ENCODE data around the gene PLXNA4.
A peak's percentile ranks its signal among the peaks of the same experiment; 100 is the strongest.

The PLXNA4 gene, protein sequence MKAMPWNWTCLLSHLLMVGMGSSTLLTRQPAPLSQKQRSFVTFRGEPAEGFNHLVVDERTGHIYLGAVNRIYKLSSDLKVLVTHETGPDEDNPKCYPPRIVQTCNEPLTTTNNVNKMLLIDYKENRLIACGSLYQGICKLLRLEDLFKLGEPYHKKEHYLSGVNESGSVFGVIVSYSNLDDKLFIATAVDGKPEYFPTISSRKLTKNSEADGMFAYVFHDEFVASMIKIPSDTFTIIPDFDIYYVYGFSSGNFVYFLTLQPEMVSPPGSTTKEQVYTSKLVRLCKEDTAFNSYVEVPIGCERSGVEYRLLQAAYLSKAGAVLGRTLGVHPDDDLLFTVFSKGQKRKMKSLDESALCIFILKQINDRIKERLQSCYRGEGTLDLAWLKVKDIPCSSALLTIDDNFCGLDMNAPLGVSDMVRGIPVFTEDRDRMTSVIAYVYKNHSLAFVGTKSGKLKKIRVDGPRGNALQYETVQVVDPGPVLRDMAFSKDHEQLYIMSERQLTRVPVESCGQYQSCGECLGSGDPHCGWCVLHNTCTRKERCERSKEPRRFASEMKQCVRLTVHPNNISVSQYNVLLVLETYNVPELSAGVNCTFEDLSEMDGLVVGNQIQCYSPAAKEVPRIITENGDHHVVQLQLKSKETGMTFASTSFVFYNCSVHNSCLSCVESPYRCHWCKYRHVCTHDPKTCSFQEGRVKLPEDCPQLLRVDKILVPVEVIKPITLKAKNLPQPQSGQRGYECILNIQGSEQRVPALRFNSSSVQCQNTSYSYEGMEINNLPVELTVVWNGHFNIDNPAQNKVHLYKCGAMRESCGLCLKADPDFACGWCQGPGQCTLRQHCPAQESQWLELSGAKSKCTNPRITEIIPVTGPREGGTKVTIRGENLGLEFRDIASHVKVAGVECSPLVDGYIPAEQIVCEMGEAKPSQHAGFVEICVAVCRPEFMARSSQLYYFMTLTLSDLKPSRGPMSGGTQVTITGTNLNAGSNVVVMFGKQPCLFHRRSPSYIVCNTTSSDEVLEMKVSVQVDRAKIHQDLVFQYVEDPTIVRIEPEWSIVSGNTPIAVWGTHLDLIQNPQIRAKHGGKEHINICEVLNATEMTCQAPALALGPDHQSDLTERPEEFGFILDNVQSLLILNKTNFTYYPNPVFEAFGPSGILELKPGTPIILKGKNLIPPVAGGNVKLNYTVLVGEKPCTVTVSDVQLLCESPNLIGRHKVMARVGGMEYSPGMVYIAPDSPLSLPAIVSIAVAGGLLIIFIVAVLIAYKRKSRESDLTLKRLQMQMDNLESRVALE (N-terminal part only)

DNA sequence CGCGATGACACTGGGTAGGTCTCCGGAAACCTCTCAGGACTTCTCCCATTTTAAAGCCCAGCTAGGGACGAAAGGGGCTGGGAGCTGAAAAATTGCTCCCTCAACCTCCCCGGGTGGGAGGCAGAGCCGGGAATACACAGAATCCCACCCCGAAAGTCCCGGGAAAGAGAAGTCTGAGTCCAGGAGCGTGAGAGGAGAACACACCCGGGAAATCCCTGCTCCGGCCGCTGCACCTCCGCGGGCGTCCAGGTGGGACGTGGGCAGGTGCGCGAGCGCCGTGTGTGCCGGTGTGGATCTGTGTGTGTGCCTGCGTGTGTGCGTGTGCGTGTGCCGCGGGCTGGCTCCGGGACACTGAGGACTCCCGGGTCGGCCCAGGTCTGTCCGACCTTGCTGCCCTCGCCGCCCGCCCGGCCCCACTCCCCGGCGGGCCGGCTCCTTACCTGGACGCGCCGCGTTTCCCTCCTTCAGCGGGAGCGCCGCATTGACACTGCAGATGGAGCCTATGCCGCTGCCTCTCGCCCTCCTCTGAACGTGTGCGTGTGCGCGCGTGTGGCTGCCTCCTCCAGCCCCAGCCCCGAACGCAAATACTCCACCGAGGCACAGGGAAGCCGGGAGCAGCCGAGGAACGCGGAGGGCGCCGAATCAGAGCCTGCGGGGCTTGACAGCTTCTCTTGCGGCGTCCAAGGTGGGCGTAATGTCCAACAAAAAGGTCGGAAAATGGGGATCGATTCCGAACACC lies at the start of gene PLXNA4:
TSS of gene PLXNA4 (minus strand) at position 489 of the 739 bp plus-strand sequence. CDS start 67,777 bp downstream, outside the sequence.
- DNase-seq = peak; percentile 43
- H3K27ac Mint-ChIP-seq = no peak within 1 kb of the TSS
- peaks cover 25% of the 10 kb centered on the region for H3K4me1 Mint-ChIP-seq (ENCODE audit: low read depth)
- peak within 1 kb of the TSS; percentile 59 for H3K4me3 Mint-ChIP-seq
- no peaks in the 10 kb centered on the region for H3K36me3 Mint-ChIP-seq (ENCODE audit: low read depth)
- peaks cover 89% of the 10 kb centered on the region for H3K27me3 Mint-ChIP-seq
- H3K9me3 Mint-ChIP-seq = no peaks in the 10 kb centered on the region

DNA sequence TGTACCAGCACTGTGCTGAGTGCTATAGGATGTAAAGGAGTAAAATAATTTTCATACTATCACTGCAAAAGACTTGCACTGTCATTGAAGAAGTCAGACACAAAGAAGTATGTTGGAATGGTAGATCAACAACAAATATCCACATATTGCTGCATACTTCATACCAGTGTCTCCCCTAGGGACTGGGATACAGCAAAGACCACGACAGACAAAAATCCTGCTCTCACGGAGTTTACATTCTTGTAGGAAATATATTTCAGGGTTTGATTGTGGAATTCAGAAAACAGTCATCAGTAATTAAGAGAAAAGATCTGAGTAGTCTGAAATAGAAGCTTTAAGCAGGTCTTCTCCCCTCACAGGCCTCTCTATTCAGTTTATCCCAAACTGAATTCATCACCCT lies 49.4 kb upstream of the PLXNA4 start:
- DNase-seq = no peak
- Mint-ChIP-seq H3K27ac (no peak overlapping the region), H3K4me3 (no peak overlapping the region), H3K36me3 (ENCODE audit: low read depth) (no peaks in the 10 kb centered on the region), H3K4me1 (ENCODE audit: low read depth) (no peaks in the 10 kb centered on the region), H3K9me3 (no peaks in the 10 kb centered on the region), H3K27me3 (no peaks in the 10 kb centered on the region)

DNA sequence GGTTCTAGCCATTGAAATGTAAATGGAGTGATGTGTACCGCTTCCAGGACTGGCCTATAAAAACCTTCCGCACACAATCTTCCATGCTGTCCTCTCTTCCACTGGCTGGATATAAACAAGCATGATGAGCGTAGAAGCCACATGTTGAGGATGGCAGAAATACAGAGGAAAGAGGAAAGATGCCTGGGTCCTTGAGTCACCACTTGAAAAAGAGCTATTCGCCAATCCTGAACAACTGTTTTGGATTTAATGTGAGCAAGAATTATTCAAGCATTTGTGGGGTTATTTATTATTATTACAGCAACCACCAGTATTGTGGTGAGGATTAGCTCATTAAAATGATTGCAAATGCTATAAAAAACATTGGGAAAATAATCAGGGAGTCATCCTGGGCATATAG lies 45.8 kb upstream of the PLXNA4 start:
- Mint-ChIP-seq H3K27ac (no peak overlapping the region), H3K36me3 (ENCODE audit: low read depth) (no peaks in the 10 kb centered on the region), H3K4me1 (ENCODE audit: low read depth) (no peaks in the 10 kb centered on the region), H3K9me3 (no peaks in the 10 kb centered on the region), H3K27me3 (no peaks in the 10 kb centered on the region), H3K4me3 (no peak overlapping the region)
- no peak for DNase-seq

DNA sequence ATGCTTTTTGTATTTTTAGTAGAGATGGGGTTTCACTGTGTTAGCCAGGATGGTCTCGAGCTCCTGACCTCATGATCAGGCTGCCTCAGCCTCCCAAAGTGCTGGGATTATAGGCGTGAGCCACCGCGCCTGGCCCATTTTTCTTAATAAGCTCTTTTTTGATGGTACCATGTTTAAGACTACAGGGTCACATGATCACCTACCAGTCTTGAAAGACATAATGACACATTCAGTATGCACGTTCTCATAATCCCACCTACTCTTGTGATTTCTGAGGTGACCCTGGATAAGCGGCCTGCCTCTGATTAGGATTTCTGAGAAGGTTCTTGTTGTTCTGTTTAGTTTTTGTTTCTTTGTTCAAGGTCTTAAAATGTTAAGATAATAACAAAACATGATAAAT lies 43.7 kb upstream of the PLXNA4 start:
- H3K4me3 Mint-ChIP-seq = no peak overlapping the region
- peaks cover under 1% of the 10 kb centered on the region for H3K4me1 Mint-ChIP-seq (ENCODE audit: low read depth)
- H3K36me3 Mint-ChIP-seq (ENCODE audit: low read depth) = no peaks in the 10 kb centered on the region
- no peak for DNase-seq
- H3K27me3 Mint-ChIP-seq = peaks cover 5% of the 10 kb centered on the region
- no peak overlapping the region for H3K27ac Mint-ChIP-seq
- no peaks in the 10 kb centered on the region for H3K9me3 Mint-ChIP-seq

DNA sequence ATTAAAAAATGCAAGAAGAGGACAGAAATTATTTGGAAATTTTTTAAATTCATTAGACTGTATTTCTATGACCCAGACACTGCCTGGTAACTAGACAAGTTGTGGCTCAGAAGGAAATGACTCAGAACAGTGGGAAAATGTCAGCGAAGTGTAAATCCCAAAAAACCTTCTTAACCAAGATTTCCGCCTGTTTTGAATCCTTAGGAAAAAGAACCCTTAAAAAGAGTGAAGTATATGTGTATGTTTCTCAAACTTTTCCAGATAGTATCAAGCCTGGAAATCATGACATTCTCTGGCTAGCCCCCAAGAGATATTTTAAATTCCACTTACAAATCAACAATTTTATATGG lies 42.7 kb upstream of the PLXNA4 start:
- Mint-ChIP-seq H3K9me3 (no peaks in the 10 kb centered on the region), H3K36me3 (ENCODE audit: low read depth) (no peaks in the 10 kb centered on the region), H3K27ac (no peak overlapping the region), H3K4me3 (no peak overlapping the region), H3K27me3 (peaks cover 14% of the 10 kb centered on the region), H3K4me1 (ENCODE audit: low read depth) (peaks cover 9% of the 10 kb centered on the region)
- DNase-seq = no peak

DNA sequence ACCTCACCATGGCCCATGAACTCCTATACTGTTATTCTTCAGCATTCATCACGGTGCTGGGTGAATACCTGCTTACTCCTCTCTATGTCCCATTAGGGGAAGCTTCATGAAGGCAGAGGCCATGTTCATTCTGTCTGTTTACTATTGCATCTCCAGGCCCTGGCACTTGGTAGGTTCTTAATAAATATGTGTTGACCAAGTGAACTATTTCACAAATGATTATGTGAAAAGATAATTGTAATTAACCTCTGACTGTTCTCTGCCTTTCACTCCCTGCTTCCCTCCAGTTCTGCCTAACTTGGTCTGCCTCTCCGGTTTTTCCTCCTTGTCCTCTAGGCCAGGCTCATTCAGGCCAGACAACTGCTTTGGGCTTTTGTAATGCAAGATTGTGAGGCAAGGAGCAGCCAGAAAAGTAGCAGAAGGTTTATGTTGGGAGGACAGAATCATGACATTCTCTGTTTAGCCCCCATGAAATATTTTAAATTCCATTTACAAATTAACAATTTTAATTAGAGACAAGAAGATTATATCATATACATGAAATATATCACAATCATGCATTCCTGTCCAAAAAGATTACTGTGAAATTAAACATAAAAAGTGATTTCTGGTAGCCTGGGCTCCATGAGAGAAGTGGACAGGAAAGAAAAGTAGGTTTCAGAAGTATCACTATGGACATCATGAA lies 42.1 kb upstream of the PLXNA4 start:
- H3K36me3 Mint-ChIP-seq (ENCODE audit: low read depth) = no peaks in the 10 kb centered on the region
- DNase-seq = no peak
- no peak overlapping the region for H3K27ac Mint-ChIP-seq
- no peaks in the 10 kb centered on the region for H3K9me3 Mint-ChIP-seq
- no peak overlapping the region for H3K4me3 Mint-ChIP-seq
- H3K4me1 Mint-ChIP-seq (ENCODE audit: low read depth) = peaks cover 9% of the 10 kb centered on the region
- H3K27me3 Mint-ChIP-seq = peaks cover 14% of the 10 kb centered on the region

DNA sequence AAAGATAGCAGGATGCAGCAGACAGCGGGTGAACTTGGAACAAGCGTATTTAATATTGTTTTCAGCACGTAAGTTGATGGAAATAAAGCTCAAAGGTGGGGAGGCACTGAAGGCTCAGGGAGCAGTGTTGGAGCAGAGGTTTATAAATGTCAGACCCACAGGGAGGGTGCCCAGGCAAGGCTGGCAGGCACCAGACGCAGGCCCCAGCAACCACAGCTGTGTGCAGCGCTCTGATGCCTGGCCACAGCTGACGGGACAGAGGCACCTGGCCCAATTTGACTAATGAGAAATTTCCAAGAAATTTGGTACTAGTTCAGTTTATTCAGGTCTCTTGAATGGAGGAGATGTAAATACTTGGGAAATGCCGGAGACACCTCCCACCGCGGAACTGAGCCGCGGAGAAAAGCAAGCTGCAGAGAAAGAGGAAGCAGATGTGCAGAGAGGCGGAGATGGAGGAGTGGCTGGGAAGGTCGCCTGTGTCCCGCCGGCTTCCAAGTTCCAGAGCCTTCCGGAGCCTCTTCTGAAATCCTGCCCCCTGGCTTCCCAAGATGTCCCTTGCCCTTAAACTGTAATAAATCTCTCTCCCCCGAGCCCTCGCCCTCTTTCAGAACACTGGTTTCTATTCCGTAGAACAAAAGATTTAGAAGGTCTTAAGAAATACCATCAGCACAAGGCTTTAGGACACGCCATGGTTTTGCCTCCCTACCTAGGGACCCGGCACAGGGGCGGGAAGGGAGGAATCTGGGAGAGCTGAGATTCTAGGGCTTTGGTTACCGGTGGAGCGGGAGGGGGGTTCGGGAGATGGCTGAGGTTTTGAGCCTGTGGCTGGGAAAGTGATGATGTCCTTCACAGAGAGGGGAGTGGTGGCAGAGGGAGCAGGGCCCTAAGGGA lies 38.4 kb upstream of the PLXNA4 start:
- Mint-ChIP-seq H3K4me3 (no peak overlapping the region), H3K27me3 (peaks cover 26% of the 10 kb centered on the region), H3K36me3 (ENCODE audit: low read depth) (no peaks in the 10 kb centered on the region), H3K27ac (no peak overlapping the region), H3K9me3 (no peaks in the 10 kb centered on the region), H3K4me1 (ENCODE audit: low read depth) (peaks cover 9% of the 10 kb centered on the region)
- no peak for DNase-seq

DNA sequence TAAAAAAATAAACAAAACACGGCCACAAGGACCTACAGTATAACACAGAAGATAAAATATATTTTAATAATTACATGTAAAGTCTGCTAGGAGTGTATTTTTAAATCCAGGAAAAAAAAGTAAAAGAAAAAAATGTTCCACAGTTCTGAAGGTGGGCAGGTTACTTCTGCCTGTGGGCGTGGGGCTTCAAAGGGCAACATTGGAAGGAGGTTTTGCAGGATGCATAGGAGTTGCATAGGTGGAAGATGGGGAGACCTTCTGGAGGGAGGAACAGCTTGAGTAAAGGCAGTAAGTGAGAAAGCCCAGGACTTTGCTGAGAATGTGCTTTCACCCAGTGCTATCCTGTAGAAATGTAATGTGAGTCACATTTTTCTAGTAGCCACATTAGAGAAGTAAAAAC lies 37.5 kb upstream of the PLXNA4 start:
- H3K27me3 Mint-ChIP-seq = peaks cover 26% of the 10 kb centered on the region
- no peak overlapping the region for H3K4me3 Mint-ChIP-seq
- peaks cover 9% of the 10 kb centered on the region for H3K4me1 Mint-ChIP-seq (ENCODE audit: low read depth)
- no peaks in the 10 kb centered on the region for H3K9me3 Mint-ChIP-seq
- DNase-seq = no peak
- no peaks in the 10 kb centered on the region for H3K36me3 Mint-ChIP-seq (ENCODE audit: low read depth)
- H3K27ac Mint-ChIP-seq = no peak overlapping the region

DNA sequence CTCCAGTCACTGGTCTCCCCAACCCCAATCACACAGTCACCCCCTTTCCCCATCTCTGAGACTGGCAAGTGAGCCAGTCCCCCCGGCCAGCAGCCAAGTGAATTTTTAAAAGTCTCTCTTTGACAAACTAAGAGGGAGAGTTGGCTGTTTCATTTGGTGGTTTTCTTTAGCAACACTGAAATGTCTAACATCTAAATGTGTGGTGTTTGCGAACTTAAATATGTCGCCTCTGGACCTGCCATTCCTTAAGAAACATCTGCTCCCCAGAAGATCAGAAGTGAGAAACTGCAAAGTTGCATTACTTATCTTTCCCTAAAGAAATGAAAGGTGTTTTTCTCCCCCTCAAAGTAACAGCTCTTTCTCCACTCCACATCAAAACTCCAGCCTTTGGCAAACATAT lies 34.7 kb upstream of the PLXNA4 start:
- Mint-ChIP-seq H3K27me3 (peaks cover 24% of the 10 kb centered on the region), H3K36me3 (ENCODE audit: low read depth) (no peaks in the 10 kb centered on the region), H3K4me3 (no peak overlapping the region), H3K27ac (no peak overlapping the region), H3K9me3 (no peaks in the 10 kb centered on the region), H3K4me1 (ENCODE audit: low read depth) (peaks cover 9% of the 10 kb centered on the region)
- DNase-seq = no peak

DNA sequence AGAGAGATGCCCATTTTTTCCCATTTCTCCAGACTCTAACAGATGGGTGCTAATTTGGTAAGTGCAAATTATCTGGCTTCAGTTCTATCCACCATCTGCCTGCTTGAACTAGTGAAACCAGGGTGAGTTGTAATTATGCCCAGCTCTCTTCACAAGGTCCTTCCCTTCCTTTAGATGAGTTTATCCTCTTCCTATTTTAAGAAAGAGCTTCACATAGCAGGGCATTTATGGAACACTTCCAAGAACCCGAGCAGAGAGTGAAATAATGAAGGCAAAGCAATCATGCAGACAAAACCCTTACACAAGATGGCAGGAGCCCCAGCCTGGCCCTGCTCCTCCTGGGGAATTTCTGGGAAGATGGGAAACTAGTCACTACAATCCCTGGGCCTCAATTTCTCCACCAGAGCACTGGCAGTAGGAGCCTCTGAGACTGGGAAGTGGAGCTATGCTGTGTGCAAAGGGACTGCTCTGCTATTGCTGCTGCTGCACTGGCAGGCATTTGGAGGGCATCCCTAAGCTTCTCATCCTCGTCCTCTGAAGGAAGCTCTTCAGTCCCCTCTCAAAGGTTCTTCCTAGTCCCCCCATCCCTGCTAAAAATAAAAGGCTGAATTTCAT lies 33.7 kb upstream of the PLXNA4 start:
- DNase-seq = no peak
- no peak overlapping the region for H3K27ac Mint-ChIP-seq
- H3K9me3 Mint-ChIP-seq = no peaks in the 10 kb centered on the region
- H3K36me3 Mint-ChIP-seq (ENCODE audit: low read depth) = no peaks in the 10 kb centered on the region
- H3K4me3 Mint-ChIP-seq = no peak overlapping the region
- H3K4me1 Mint-ChIP-seq (ENCODE audit: low read depth) = peaks cover 9% of the 10 kb centered on the region
- H3K27me3 Mint-ChIP-seq = peaks cover 21% of the 10 kb centered on the region

DNA sequence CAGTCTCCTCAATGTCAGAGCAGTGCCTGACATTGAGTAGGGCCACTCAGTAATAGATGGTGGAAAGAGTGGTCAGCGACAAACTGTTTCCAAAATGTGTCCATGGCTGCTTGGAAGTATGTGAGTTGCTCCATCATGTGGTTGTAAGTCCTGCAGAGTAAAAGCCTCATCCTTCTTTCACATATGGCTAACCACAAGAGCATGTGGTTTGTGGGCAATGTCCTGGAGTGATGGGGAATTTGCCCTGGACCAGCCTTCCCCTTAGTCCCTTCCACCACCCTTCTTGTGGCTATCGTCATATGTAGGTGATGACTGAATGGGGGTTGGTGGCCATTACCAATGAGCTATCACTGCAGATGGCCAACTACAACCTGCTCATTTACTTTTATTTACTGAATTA lies 33.0 kb upstream of the PLXNA4 start:
- Mint-ChIP-seq H3K9me3 (no peaks in the 10 kb centered on the region), H3K27me3 (peaks cover 13% of the 10 kb centered on the region), H3K4me3 (no peak overlapping the region), H3K4me1 (ENCODE audit: low read depth) (peaks cover 1% of the 10 kb centered on the region), H3K27ac (no peak overlapping the region), H3K36me3 (ENCODE audit: low read depth) (no peaks in the 10 kb centered on the region)
- DNase-seq = no peak

DNA sequence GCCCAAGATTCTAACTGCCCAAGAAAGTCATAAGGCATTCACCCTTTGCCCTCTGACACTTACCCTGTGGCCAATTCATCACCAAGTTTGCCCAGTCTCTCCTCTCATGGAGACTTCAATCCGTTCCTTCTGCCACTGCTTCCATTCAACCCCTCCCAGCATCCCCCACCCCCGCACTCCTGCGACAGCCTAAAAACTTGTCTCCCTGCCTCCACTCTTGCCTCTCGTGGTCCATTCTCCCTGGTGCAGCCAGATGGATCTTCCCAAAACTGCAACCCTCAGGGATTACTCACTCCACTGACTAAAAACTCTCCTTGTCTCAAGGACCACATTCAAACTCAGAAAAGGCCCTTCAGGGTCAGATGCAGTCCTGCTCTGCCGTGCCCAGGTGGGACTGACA lies 32.3 kb upstream of the PLXNA4 start:
- Mint-ChIP-seq H3K27ac (no peak overlapping the region), H3K4me3 (no peak overlapping the region), H3K27me3 (peaks cover 12% of the 10 kb centered on the region), H3K36me3 (ENCODE audit: low read depth) (no peaks in the 10 kb centered on the region), H3K4me1 (ENCODE audit: low read depth) (no peaks in the 10 kb centered on the region), H3K9me3 (no peaks in the 10 kb centered on the region)
- no peak for DNase-seq
